GM21381 (cell line): ENCODE measurements around the gene UNC45B.
"Not testable (repeated sequence)": the region's sequence is repeated elsewhere in the genome, so short reads cannot be mapped to it uniquely, and the experiment has no call there.

Experiments
- ATAC-seq: cut with Tn5 transposase; IDR thresholded peaks from one replicate; pipeline ENCODE4 v1.9.1; 2021; ENCODE audit warnings: mild to moderate bottlenecking, moderate library complexity; ENCODE audit not compliant: unreplicated experiment

Gene UNC45B

DNA sequence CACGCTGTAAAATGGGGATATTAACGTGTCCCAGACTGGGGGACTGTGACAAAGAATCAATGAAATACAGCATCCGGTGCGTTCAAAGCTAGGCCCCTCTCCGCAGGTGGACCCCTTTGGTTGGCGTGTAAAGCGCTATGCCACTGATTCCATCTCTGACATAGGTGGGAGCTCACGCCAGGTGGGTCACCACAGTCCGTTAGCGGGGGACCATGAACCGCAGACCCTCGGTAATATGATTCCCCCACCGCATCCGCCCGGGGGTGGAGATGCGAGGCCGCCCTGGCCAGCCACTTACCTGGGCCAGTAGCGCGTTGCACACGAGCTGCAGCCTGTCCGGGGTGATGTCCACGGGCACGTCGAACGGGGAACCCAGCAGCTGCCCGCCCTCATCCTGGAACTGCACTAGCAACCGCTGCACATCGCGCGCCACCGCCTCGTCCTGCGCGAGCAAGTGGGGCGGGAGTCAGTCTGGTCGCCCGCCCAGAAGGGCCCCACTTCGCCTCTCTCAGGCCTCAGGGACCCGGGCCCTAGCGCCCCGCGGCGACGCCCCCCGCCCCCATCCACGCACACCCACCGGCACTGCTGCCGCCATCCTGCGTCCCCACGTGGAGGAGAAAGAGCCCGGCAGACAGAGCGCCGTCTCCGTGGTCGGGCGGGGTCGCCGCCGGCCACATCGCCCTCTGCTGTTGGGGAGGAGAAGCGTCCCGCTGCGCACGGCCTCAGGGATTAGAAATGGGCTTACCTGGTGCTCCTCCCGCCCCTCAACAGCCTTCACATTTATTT lies 5.7 kb upstream of the UNC45B start, which contains the start of gene NLE1:
Gene NLE1 (minus strand): TSS at position 623 of the 786 bp plus-strand sequence. CDS start 28 bp downstream, at position 595.
- ATAC-seq = peak; percentile 88

DNA sequence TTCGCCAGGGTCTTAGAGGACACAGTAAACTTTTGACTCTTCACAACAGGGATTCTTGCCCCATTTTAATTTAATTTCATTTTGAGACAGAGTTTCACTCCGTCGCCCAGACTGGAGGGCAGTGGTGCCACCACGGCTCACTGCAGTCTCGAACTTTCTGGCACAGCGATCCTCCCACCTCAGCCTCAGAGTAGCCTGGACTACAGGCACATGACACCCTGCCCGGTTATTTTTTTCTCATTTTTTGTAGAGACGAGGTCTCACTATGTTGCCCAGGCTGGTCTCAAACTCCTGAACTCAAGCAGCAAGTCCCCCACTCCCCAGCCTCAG lies 5.2 kb upstream of the UNC45B start:
- no peak for ATAC-seq

DNA sequence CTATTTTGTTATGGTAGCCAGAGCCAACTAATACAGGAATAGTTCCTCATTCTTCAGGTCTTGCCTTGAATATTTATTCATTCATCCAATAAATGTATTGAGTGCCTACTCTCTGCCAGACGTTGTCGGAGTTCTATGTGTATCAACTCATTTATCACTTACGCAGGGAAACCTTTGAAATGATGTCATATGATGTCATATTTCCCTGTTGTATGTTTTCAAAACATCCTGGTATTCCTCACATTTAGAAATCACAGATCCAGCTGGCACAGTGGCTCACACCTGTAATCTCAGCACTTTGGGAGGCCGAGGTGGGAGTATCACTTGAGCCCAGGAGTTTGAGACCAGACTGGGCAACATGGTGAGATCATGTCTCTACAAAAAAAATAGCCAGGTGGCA lies 2.8 kb upstream of the UNC45B start:
- no peak for ATAC-seq

DNA sequence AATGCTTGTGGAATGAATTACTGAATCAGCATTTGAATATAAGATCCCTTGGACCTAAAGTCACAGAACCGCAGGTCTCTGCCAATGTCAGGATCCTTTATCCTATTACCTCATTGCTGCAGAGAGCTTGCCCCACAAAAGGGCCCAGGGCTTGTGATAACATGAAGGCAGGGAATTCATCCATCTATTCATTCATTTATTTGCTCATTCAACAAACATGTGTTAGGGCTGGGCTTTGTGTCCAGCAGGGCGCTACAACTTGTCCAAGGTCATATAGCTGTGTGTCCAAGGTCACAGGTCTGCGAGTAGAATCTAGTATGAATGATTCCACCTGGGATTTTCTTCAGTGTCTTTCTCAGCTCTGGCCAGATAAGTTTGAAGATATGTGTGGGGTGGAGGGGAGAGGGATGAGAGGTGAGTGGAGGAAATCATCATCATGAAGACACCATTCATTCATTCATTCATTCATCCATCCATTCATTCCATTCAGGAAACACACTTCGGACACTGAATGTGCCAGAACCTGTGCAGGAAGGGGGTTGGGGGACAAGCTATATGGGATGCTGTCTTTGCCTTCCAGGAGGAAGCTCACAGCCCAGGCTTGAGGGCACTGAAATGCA lies 1.3 kb upstream of the UNC45B start:
- no peak for ATAC-seq

DNA sequence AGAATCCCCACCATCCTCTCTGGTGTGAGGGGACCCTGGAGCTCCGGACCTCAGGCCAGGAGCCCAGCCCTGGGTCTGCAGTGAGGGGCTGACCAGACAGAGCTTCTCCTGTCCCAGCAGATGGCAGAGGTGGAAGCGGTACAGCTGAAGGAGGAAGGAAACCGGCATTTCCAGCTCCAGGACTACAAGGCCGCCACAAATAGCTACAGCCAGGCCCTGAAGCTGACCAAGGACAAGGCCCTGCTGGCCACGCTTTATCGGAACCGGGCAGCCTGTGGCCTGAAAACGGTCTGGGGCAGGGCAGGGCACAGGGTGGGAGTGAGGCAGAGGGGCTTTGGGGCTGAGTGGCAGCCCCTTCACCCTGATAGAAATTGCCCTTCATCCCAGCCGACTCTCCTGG lies 527 bp downstream of the UNC45B start:
- ATAC-seq = no peak

DNA sequence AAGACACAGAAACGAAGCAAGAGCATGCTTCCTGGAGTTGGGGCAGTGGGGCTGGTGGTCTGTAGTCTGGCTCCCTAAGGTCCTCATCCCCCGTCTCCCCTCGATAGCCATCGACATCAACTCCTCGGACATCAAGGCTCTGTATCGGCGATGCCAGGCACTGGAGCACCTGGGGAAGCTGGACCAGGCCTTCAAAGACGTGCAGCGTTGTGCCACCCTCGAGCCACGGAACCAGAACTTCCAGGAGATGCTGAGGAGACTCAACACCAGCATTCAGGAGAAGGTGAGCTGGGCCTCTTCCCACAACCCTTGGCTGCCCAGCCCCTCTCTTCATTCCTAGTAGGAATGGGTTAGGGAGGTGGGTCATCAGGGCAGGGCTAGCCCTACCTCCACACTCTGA lies 2.3 kb downstream of the UNC45B start:
- ATAC-seq = no peak

DNA sequence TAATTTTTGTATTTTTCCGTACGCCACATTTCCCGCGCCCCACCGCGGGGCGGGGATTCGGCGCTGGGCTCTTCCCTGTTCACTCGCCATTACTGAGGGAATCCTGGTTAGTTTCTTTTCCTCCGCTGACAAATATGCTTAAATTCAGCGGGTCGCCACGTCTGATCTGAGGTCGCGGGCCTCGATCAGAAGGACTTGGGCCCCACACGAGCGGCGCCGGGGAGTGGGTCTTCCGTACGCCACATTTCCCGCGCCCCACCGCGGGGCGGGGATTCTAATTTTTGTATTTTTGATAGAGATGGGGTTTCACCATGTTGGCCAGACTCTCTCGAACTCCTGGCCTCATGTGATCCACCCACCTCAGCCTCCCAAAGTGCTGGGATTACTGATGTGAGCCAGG lies 3.5 kb downstream of the UNC45B start:
- ATAC-seq = not testable (repeated sequence)

DNA sequence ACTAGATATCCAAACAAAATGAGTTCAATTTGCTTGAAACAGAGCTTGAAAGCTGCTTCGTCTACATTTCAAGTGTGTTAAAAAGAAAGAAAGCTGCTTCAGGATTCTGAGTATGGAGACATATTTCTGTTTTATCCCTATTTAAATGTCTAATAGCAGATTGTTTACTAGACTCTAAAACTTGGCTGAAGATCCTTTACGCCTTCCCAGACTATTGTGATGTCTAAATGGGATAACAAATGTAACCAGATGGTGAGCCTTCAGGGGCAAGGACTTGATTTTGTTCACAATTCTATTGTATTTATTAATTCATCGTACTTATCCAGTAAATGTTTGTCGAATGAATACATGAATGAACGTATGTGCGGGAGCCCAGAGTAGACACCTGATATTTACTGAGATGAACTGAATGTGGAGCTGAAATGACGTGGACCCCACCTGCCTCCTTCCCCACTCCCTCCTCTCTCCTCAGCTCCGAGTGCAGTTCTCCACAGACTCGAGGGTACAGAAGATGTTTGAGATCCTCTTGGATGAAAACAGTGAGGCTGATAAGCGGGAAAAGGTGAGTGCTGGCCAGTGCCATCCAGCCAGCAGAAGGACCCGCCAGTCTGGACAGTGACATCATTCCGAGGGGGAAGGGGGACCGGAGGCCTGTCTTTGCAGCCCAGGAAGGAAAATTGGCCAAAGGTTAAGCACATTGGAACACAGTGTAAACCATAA lies 5.0 kb downstream of the UNC45B start:
- no peak for ATAC-seq

DNA sequence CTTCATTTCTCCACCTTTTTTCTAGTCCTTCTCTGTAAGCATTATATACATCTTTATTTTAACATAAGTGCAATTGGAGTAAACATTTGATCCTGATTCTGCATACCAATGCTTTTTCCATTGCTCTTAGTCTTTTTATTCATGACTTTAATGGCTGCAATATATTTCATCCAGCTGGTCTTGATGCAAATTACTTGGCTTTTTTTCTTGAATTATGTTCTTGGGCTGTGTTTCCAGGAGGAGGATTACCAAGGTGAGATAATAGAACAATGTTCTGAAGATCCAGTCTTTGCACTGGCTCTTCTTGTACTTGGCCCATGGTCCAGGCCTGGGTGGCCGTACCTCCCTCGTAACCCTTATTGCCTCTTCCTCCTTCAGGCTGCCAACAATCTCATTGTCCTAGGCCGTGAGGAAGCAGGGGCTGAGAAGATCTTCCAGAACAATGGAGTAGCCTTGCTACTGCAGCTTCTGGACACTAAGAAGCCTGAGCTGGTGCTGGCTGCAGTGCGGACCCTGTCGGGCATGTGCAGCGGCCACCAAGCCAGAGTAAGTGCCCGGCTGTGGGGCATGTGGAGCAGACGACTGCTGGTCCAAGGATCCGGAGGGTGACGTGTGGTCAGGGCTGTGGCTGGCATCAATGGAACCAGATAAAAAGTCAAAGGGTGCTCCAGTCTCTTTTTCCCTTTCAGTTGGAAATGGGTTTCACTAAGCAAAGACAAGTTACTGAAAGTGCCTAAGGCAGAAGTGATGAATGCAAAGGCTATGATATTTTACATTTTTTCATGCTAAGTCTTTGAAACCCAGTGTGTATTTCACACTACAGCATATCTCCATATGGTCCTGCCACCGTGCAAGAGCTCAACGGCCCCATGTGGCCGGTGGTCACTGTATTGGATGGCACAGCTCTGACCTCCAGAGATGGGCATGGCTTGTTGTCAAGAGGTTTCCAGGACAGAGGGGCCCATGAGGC lies 6.9 kb downstream of the UNC45B start:
- ATAC-seq = no peak

DNA sequence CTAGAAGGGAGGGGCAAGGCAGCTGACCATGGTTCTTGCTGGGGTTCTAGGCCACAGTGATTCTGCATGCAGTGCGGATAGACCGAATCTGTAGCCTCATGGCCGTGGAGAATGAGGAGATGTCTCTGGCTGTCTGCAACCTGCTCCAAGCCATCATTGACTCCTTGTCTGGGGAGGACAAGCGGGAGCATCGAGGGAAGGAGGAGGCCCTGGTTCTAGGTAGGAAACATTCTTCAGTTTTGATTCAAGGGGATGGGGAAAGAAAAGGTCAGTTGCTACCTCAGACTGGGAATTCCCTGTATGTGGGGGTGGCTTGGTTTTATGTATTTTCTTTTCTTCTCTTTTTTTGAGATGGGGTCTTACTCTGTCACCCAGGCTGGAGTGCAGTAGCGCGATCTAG lies 7.6 kb downstream of the UNC45B start:
- ATAC-seq = no peak

DNA sequence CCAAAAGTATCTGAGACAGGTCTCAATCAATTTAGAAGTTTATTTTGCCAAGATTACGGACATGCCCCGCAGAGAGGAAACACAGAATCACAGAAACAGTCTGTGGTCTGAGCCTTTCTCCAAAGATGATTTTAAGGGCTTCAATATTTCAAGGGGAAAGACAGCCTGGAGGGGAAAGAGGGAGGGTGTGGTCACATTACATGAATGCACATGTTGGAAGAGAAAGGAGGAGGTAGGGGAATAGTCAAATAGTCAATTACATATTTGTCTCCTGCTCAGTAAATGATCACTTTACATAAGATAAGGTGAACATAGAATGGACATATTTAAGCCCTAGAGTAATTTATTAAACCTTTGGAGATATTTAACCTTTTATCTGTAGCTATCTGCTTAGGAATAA lies 12.3 kb downstream of the UNC45B start:
- ATAC-seq = no peak

DNA sequence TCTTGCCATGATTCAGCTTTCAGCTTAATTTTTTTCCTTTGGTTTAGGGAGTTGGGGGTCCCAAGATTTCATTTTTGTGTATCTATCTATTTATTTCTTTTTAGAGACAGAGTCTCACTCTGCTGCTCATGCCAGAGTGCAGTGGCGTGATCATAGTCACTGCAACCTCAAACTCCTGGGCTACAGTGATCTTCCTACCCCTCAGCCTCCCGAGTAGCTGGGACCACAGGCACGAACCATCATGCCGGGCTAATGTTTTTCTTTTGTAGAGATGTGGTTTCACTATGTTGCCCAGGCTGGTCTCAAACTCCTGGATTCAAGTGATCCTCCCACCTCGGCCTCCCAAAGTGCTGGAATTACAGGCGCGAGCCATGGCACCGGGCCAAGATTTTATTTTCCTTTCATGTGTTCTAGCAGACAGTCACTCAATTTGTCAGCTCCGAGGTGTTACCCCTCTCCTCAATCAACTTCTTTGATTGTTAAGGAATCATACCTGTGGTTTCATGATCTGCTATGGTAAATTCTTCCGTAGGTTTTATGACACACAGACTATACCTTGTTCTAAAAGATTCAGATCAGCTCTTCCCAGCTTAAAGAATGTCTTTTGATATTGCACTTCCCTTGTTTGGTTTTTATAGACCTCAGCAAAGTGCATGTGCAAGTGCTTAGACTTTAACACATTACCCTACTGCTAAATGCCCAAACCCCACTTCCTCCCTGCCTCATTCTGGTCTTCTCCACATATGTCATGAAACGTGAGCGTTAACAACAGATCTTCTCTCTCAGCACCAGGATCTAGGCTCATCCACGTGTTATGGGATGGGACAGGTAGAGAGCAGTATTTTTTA lies 13.0 kb downstream of the UNC45B start:
- no peak for ATAC-seq

DNA sequence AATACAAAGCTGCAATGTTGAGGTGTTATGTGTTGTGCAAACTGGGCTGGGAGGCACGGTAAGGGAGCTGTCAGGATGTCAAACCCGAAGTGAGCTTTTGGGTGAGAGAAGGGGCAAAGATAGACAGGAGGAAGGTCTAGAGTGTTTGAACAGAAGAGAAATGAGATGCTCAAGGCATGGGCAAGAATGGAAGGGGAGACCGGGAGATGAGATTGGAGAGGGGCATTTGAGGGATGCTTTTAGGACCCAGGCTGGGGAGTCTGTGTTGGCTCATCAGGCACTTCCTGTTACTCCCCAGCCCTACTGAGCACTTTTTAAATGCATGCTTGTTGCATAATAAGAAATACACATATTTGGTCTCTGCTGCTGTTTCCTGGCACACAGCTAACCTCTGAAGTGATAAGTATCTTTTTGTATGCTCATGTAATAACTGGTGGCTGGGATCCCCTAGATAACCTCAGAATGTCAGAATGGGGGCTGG lies 13.7 kb downstream of the UNC45B start:
- ATAC-seq = no peak

DNA sequence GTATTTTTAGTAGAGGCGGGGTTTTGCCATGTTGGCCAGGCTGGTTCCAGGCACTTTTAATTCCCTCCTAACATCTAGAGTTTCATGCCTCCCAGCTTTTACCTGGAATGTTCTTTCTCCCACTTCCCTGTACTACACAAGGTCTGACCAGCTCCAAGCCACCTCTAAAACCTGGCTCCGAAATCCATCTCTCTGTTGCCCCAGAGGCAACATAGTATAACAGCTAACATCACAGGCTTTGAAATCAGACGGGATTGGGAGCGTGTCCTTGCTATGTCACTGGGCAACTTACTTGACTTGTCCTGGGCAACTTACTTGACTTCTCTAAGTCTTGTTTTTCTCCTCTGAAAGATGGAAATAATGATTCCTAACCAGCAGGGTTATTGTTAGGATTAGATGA lies 15.1 kb downstream of the UNC45B start:
- ATAC-seq = no peak

DNA sequence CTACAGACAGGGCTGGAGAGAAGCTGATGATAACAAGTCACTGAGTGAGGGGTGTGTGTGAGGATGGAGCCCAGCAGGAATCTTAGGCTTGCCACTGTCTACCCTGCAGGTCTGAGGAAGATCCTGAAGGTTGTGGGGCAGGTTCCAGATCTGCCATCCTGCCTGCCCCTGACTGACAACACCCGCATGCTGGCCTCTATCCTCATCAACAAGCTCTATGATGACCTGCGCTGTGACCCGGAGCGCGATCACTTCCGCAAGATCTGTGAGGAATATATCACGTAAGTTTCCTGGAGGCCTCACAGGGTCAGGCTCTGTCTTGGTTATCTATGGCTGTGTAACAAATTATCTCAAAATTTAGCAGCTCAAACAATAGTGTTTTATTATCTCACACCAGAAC lies 16.3 kb downstream of the UNC45B start:
- no peak for ATAC-seq

DNA sequence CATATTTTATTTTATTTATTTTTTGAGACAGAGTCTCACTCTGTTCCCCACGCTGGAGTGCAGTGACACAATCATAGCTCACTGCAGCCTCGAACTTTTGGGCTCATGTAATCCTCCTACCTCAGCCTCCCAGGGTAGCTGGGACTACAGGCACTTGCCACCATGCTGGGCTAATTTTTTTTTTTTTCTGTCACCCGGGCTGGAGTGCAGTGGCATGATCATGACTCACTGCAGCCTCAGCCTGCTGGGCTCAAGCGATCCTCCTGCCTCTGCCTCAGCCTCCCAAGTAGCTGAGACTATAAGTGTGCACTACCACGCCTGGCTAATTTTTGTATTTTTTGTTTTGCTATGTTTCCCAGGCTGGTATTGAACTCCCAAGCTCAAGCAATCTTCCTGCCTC lies 17.1 kb downstream of the UNC45B start:
- ATAC-seq = no peak

DNA sequence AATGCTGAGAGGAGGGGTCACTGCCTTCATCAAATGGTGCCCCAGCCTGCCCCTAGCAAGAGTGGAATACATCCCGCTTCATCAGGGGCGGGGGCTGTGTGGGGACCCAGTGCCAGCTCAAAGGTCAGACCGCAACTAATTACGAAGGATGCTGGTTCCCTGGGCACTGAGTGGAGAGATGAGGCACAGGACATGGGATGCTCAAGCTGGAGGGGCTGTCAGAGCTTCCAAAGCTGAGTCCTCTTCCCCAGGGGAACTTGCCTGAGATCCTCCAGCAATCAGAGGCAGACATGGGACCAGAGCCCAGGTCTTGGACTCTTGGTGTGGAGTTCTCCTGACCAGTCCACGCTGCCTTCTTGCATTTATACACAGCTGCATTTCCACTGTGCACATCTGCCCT lies 18.9 kb downstream of the UNC45B start:
- ATAC-seq = no peak

DNA sequence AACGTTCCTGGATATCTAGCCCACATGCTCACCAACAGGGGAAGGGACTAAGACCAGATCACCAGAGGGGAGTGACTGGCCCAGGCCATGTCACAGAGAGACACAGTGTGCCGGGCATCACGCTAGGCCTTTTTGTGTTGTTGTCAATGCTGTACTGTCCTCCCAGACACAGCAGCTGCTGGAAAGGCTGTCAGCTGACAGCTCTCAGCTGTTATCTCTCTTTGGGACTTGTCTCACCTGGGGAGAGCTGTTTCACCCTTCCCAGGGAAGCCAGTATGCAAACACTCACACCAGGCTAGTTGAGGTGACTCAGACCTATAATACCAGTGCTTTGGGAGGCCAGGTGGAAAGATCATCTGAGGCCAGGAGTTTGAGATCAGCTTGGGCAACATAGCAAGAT lies 19.4 kb downstream of the UNC45B start:
- ATAC-seq = no peak

DNA sequence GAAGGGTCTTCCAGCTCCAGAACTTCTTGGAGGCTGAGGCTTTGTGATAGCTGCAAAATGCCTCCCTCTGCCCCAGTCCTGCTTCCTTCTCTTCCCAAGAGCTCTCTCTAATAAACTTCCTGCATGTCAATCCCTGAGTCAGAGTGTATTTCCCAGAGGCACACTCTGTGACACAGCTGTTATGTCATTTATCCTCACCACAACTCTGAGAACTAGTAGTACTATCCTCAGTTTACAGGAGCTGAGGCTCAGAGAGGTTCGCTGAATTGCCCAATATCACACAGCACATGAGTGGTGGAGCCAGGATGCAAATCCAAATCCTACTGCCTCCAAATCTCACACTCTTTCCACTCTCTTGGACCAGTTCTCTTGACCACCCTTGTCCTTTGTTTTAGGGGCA lies 20.0 kb downstream of the UNC45B start:
- no peak for ATAC-seq

DNA sequence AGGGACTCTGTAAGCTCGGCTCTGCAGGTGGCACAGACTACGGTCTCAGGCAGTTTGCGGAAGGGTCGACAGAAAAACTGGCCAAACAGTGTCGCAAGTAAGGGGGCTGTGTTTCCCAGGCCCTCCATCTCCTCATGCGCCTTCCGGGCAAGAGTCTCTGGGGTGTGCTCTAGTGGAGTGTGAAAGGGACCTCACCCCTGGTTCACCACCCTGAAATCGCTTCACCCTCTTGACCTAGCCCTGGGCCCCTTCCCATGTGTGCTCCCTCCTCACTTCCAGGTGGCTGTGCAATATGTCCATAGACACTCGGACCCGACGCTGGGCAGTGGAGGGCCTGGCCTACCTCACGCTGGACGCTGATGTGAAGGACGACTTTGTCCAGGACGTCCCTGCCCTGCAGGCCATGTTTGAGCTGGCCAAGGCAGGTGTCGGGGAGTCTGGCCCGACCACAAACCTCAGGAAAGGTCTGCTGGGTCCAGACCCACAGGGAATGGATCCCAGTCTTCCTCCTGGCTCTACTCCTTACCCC lies 22.3 kb downstream of the UNC45B start:
- ATAC-seq = no peak
